NCI-H2107 treated with DMSO at 0.1 percent for 48 hours (cell line): ENCODE results near the gene REPS1.

Experiments
- DNase-seq: peaks from one replicate; lab custom pipeline; 2025; ENCODE audit not compliant: unreplicated experiment; lab: John Stamatoyannopoulos, UW

The REPS1 gene

GRCh38 chr6:138862456-138862855 is 125.6 kb downstream of the REPS1 start:
- DNase-seq = no peak

GRCh38 chr6:138857775-138858174 is 130.3 kb downstream of the REPS1 start:
- DNase-seq = no peak

GRCh38 chr6:138856654-138857053 is 131.4 kb downstream of the REPS1 start:
- no peak for DNase-seq
